ENCODE data around the gene TBC1D9B.

TBC1D9B gene

GRCh38 chr5:179834120-179834519 is 73.6 kb downstream of the TBC1D9B start:
- no peak overlapping the region for H2AFZ ChIP-seq
- peaks cover 12% of the 10 kb centered on the region for H3K79me2 ChIP-seq
- no peak overlapping the region for H3K4me2 ChIP-seq (ENCODE audit: low read length)
- no peak overlapping the region for H3K9ac ChIP-seq
- H3K4me1 ChIP-seq, result no peaks in the 10 kb centered on the region
- H3K27me3 ChIP-seq (ENCODE audit: control insufficient read depth, insufficient read depth, low read length), result no peaks in the 10 kb centered on the region
- no peak overlapping the region for H3K4me3 ChIP-seq (ENCODE audit: low read depth, low read length)
- no peaks in the 10 kb centered on the region for H3K36me3 ChIP-seq (ENCODE audit: control insufficient read depth, insufficient read depth, low read length)
- TF ChIP-seq CTCF (IDR thresholded peaks at IDR 0.05), result no peak
- no peaks in the 10 kb centered on the region for H3K9me3 ChIP-seq (ENCODE audit: control insufficient read depth, low read length)
- no peak overlapping the region for H3K27ac ChIP-seq

- Histone ChIP-seq H3K4me3 (ENCODE audit: low read depth, low read length) (no peak overlapping the region), H3K4me2 (ENCODE audit: low read length) (no peak overlapping the region), H3K27ac (no peak overlapping the region), H3K79me2 (peaks cover 12% of the 10 kb centered on the region), H3K9ac (no peak overlapping the region), H3K27me3 (ENCODE audit: control insufficient read depth, insufficient read depth, low read length) (no peaks in the 10 kb centered on the region), H2AFZ (no peak overlapping the region), H3K36me3 (ENCODE audit: control insufficient read depth, insufficient read depth, low read length) (no peaks in the 10 kb centered on the region), H3K4me1 (no peaks in the 10 kb centered on the region), H3K9me3 (ENCODE audit: control insufficient read depth, low read length) (no peaks in the 10 kb centered on the region)
- TF ChIP-seq CTCF (IDR thresholded peaks at IDR 0.05), result no peak
Observed at GRCh38 chr5:179833709-179834070, 74.0 kb downstream of the TBC1D9B start.

GRCh38 chr5:179833056-179833708 is 74.5 kb downstream of the TBC1D9B start:
- no peak overlapping the region for H3K9ac ChIP-seq
- H3K27me3 ChIP-seq (ENCODE audit: control insufficient read depth, insufficient read depth, low read length), result no peaks in the 10 kb centered on the region
- no peaks in the 10 kb centered on the region for H3K36me3 ChIP-seq (ENCODE audit: control insufficient read depth, insufficient read depth, low read length)
- TF ChIP-seq CTCF (IDR thresholded peaks at IDR 0.05), result no peak
- peaks cover 12% of the 10 kb centered on the region for H3K79me2 ChIP-seq
- no peaks in the 10 kb centered on the region for H3K9me3 ChIP-seq (ENCODE audit: control insufficient read depth, low read length)
- H3K4me2 ChIP-seq (ENCODE audit: low read length), result no peak overlapping the region
- no peaks in the 10 kb centered on the region for H3K4me1 ChIP-seq
- no peak overlapping the region for H2AFZ ChIP-seq
- no peak overlapping the region for H3K4me3 ChIP-seq (ENCODE audit: low read depth, low read length)
- no peak overlapping the region for H3K27ac ChIP-seq

- Histone ChIP-seq H3K4me3 (ENCODE audit: low read depth, low read length) (no peak overlapping the region), H3K27me3 (ENCODE audit: control insufficient read depth, insufficient read depth, low read length) (no peaks in the 10 kb centered on the region), H3K4me2 (ENCODE audit: low read length) (no peak overlapping the region), H3K79me2 (peaks cover 16% of the 10 kb centered on the region), H3K9ac (no peak overlapping the region), H3K27ac (no peak overlapping the region), H3K4me1 (no peaks in the 10 kb centered on the region), H3K36me3 (ENCODE audit: control insufficient read depth, insufficient read depth, low read length) (no peaks in the 10 kb centered on the region), H3K9me3 (ENCODE audit: control insufficient read depth, low read length) (no peaks in the 10 kb centered on the region), H2AFZ (no peak overlapping the region)
- TF ChIP-seq CTCF (IDR thresholded peaks at IDR 0.05), result no peak
Observed at GRCh38 chr5:179832039-179832745, 75.5 kb downstream of the TBC1D9B start.
